Liver (tissue), 9 donors: Measurements from ENCODE around the gene PLCG2. TPM values are rescaled to one million over a fixed set of nuclear protein-coding genes. Genes with fewer than 3 reads are reported as not detected.

Source experiments
- DNase-seq: peaks from one replicate; pipeline ENCODE4 v3.0.0-alpha.2; 2017; ENCODE audit warnings: low spot score
- H3K27ac ChIP-seq, 2 donors: one replicate each; pipeline ENCODE4 v1.7.0; 2013; ENCODE audit warnings: inconsistent platforms in 2 of 2, low read length in 2 of 2, control low read depth in 1 of 2, low read depth in 1 of 2, mild to moderate bottlenecking in 1 of 2
- H3K27me3 ChIP-seq, 4 donors: one replicate each; pipeline versions ENCODE4 v1.6.1 to v1.7.0; 2013; ENCODE audit warnings: low read length in 3 of 4, inconsistent platforms in 1 of 4, mild to moderate bottlenecking in 1 of 4, moderate library complexity in 1 of 4; ENCODE audit not compliant: control insufficient read depth in 4 of 4, insufficient read depth in 4 of 4
- H3K36me3 ChIP-seq, 4 donors: one replicate each; pipeline versions ENCODE4 v1.6.1 to v1.7.0; 2013; ENCODE audit warnings: low read length in 3 of 4, mild to moderate bottlenecking in 3 of 4, low read depth in 1 of 4, moderate library complexity in 1 of 4; ENCODE audit not compliant: control insufficient read depth in 4 of 4, insufficient read depth in 3 of 4
- H3K4me1 ChIP-seq, 4 donors: one replicate each; pipeline versions ENCODE4 v1.6.1 to v1.7.0; 2013; ENCODE audit warnings: low read length in 3 of 4, mild to moderate bottlenecking in 3 of 4, moderate library complexity in 1 of 4; ENCODE audit not compliant: control insufficient read depth in 4 of 4, insufficient read depth in 4 of 4
- H3K4me3 ChIP-seq, 3 donors: one replicate each; pipeline versions ENCODE4 v1.6.1 to v1.7.0; 2013; ENCODE audit warnings: low read length in 3 of 3, control low read depth in 1 of 3, low read depth in 1 of 3, mild to moderate bottlenecking in 1 of 3
- H3K9ac ChIP-seq, 2 donors: one replicate each; pipeline ENCODE4 v1.7.0; 2013; ENCODE audit warnings: low read length in 2 of 2, mild to moderate bottlenecking in 2 of 2, moderate library complexity in 2 of 2, control low read depth in 1 of 2, low read depth in 1 of 2
- H3K9me3 ChIP-seq, 4 donors: one replicate each; pipeline versions ENCODE4 v1.6.1 to v1.7.0; 2013; ENCODE audit warnings: low read length in 3 of 4; ENCODE audit not compliant: control insufficient read depth in 4 of 4
- EGR1 ChIP-seq, 2 donors: IDR thresholded peaks; 2 replicates each; pipeline ENCODE4 v1.6.1; 2016 to 2018; ENCODE audit warnings: antibody characterized with exemption in 2 of 2, low read depth in 2 of 2
- FOXA1 ChIP-seq: IDR thresholded peaks from 2 replicates; pipeline ENCODE4 v1.6.1; 2016; ENCODE audit warnings: antibody characterized with exemption
- GABPA ChIP-seq, 2 donors: IDR thresholded peaks in 1 of 2; conservative IDR thresholded peaks in 1 of 2; 2 replicates each; pipeline ENCODE4 v1.6.1; 2016; ENCODE audit warnings: antibody characterized with exemption in 2 of 2, mild to moderate bottlenecking in 1 of 2, moderate library complexity in 1 of 2
- HNF4A ChIP-seq, 2 donors: conservative IDR thresholded peaks; 2 replicates each; pipeline ENCODE4 v1.6.1; 2016; ENCODE audit warnings: antibody characterized with exemption in 2 of 2, mild to moderate bottlenecking in 2 of 2
- JUND ChIP-seq, 2 donors: IDR thresholded peaks; 2 replicates each; pipeline ENCODE4 v1.6.1; 2016; ENCODE audit warnings: antibody characterized with exemption in 2 of 2
- NR2F2 ChIP-seq: IDR thresholded peaks from 2 replicates; pipeline ENCODE4 v1.6.1; 2016; ENCODE audit warnings: antibody characterized with exemption
- RAD21 ChIP-seq, 2 donors: IDR thresholded peaks; 2 replicates each; pipeline ENCODE4 v1.6.1; 2016; ENCODE audit warnings: antibody characterized with exemption in 2 of 2, mild to moderate bottlenecking in 2 of 2
- SP1 ChIP-seq: IDR thresholded peaks from 2 replicates; pipeline ENCODE4 v1.6.1; 2018; ENCODE audit warnings: antibody characterized with exemption, mild to moderate bottlenecking
- TAF1 ChIP-seq: conservative IDR thresholded peaks from 2 replicates; pipeline ENCODE4 v1.6.1; 2016; ENCODE audit warnings: antibody characterized with exemption, mild to moderate bottlenecking
- YY1 ChIP-seq: IDR thresholded peaks from 2 replicates; pipeline ENCODE4 v1.6.1; 2016; ENCODE audit warnings: antibody characterized with exemption, mild to moderate bottlenecking
- ZBTB33 ChIP-seq: IDR thresholded peaks from 2 replicates; pipeline ENCODE4 v1.6.1; 2016; ENCODE audit warnings: antibody characterized with exemption
- WGBS: extraction: QIAGEN DNeasy Blood & Tissue Kit; methylation state at CpG from one replicate; pipeline ENCODE4 v1.1.7; 2013; 5-methylcytosine and 5-hydroxymethylcytosine counted together
- polyA plus RNA-seq, 2 donors: library from polyadenylated mRNA; stranded (reverse) in 1 of 2; unstranded in 1 of 2; fragments of 200-250 nt in 1 of 2; fragments of >200 nt in 1 of 2; fragmentation: Nextera tagmentation in 1 of 2; extraction: Ambion mirVana in 1 of 2; gene quantifications; one replicate each; pipeline versions ENCODE4 v1.2.1 to v1.2.3, GENCODE V29; 2013 to 2015
- total RNA-seq, 2 donors: library from RNA; depleted of rRNA; stranded (reverse); fragments of >200 nt; gene quantifications; one replicate each; pipeline ENCODE4 v1.2.3, GENCODE V29; 2014
- TF ChIP-seq, protein P1 (sequence below): IDR thresholded peaks from 2 replicates; pipeline ENCODE4 v1.6.1; 2016; ENCODE audit warnings: antibody characterized with exemption
- TF ChIP-seq, protein P2 (sequence below): fragments of 150-350 bp; IDR thresholded peaks from 2 replicates; pipeline ENCODE4 v1.5.1; 2017; ENCODE audit warnings: improper control_type of control experiment, low read depth, low read length; ENCODE audit not compliant: missing input control
- TF ChIP-seq, protein P3 (sequence below): IDR thresholded peaks from 2 replicates; pipeline ENCODE4 v1.6.1; 2016; ENCODE audit warnings: antibody characterized with exemption, mild to moderate bottlenecking
- donor health status: healthy.
- donor health status: healthy.
- donor health status: healthy.
- donor health status: healthy.
- donor health status: healthy.

PLCG2 gene
- total and polyA plus RNA-seq, 4 donors, result 7.1 to 21.6 (median 15.8) TPM

DNA sequence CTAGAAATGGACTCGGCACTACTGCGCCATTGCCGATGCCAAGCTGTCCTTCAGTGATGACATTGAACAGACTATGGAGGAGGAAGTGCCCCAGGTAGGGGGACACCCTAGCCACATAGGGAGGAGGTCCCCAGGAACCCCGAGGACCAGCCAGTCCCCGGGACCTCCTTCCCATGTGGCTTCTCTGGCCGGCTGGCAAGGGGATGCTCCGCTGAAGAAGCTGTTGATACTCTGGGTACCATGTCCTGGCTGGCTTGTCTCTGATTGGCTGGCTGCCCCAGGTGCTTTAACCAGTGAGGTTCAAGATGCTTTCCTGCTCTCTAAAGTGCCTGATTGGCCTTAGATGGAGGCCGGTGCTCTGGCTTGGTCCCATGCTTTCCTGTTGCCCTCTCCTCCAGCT is 128.6 kb downstream of the PLCG2 start (continued):
- TF ChIP-seq ZBTB33, result no peak

DNA sequence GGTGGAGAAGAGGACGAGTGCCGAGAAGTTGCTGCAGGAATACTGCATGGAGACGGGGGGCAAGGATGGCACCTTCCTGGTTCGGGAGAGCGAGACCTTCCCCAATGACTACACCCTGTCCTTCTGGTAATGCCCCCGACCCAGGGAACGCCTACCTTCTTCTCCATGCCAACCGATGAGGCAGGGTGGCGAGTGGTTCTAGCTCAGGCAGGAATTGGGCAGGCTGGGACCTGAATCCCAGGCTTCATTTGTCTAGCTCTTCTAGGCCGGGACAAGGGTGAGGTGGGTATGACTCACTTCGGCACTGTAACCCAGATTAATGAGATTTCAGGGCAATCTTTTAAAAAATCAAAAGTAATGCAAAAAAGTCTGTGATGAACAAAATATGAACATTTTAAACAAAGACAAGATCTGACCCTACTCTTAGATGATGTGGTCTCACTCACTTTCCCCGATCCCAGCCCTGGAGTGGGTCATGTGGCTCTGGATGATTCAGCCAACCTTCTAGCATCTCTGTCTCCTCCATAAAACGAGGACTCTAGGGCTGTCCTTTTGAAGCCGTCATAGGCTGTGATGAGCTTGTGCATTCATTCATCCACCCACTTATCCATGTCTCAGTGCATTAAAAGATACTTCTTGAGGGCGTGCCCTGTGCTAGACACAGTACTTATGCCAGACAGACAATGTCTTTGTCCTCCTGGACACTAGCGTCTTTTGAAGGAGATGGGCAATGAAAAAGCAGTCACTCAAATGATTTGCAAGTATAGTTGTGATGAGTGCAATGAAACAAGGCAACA is 129.6 kb downstream of the PLCG2 start:
- 95% methylated on average over 16 of the region's 16 CpGs for WGBS
- H3K36me3 ChIP-seq, result peaks cover 5 to 43% (median 22%) of the 10 kb centered on the region in 4 donors
- DNase-seq, result no peak
- TF ChIP-seq NR2F2 (no peak), RAD21 (IDR thresholded peaks at IDR 0.05) (no peak)
- TF ChIP-seq, protein P1, sequence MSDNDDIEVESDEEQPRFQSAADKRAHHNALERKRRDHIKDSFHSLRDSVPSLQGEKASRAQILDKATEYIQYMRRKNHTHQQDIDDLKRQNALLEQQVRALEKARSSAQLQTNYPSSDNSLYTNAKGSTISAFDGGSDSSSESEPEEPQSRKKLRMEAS, result no peak
- H3K27me3 ChIP-seq, result no peaks in the 10 kb centered on the region
- H3K9me3 ChIP-seq, result no peaks in the 10 kb centered on the region
- no peaks in the 10 kb centered on the region for H3K4me1 ChIP-seq
- H3K4me3 ChIP-seq, result no peak overlapping the region
- H3K9ac ChIP-seq, result no peak overlapping the region
- no peak overlapping the region for H3K27ac ChIP-seq

DNA sequence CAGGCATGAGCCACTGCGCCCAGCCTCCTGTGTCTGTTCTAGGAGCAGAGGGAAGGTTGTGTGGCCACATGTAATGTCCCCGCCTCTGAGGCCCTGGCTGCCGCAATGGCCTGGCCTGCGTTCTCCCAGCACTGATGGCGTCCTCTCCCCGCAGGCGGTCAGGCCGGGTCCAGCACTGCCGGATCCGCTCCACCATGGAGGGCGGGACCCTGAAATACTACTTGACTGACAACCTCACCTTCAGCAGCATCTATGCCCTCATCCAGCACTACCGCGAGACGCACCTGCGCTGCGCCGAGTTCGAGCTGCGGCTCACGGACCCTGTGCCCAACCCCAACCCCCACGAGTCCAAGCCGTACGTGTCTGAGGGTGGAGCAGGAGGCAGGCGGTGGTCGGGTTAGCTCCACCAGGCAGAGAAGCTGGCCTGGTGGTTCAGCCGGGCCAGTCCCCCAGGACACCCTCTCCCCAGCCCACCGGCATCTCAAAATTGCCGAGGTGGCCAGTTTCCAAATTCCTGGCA is 131.3 kb downstream of the PLCG2 start:
- no peaks in the 10 kb centered on the region for H3K4me1 ChIP-seq
- no peaks in the 10 kb centered on the region for H3K9me3 ChIP-seq
- no peak overlapping the region for H3K27ac ChIP-seq
- peaks cover 2 to 48% (median 21%) of the 10 kb centered on the region in 4 donors for H3K36me3 ChIP-seq
- H3K9ac ChIP-seq, result no peak overlapping the region
- no peak for DNase-seq
- H3K4me3 ChIP-seq, result no peak overlapping the region
- TF ChIP-seq, protein P2, sequence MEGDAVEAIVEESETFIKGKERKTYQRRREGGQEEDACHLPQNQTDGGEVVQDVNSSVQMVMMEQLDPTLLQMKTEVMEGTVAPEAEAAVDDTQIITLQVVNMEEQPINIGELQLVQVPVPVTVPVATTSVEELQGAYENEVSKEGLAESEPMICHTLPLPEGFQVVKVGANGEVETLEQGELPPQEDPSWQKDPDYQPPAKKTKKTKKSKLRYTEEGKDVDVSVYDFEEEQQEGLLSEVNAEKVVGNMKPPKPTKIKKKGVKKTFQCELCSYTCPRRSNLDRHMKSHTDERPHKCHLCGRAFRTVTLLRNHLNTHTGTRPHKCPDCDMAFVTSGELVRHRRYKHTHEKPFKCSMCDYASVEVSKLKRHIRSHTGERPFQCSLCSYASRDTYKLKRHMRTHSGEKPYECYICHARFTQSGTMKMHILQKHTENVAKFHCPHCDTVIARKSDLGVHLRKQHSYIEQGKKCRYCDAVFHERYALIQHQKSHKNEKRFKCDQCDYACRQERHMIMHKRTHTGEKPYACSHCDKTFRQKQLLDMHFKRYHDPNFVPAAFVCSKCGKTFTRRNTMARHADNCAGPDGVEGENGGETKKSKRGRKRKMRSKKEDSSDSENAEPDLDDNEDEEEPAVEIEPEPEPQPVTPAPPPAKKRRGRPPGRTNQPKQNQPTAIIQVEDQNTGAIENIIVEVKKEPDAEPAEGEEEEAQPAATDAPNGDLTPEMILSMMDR, result no peak
- no peak for TF ChIP-seq RAD21 (IDR thresholded peaks at IDR 0.05)
- no peak for TF ChIP-seq GABPA (IDR thresholded peaks at IDR 0.05 in 1 of 2, conservative IDR thresholded peaks at IDR 0.05 in 1 of 2)
- H3K27me3 ChIP-seq, result no peaks in the 10 kb centered on the region
- WGBS, result 97% methylated on average over 28 of the region's 28 CpGs

DNA sequence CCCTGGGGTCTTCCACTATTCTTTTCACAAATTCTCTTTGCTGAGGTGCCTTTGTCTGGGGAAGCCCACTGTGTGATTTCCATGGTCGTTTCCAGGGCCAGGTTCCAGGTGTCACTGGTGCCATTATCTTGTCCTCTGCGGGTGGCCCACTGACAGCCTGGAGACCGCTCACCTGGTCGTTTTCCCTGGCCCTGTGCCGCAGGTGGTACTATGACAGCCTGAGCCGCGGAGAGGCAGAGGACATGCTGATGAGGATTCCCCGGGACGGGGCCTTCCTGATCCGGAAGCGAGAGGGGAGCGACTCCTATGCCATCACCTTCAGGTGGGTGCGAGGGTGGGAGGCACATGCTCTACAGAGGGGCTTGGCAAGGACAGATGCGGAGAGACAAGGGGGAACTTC is 133.3 kb downstream of the PLCG2 start:
- Histone ChIP-seq H3K27me3 (no peaks in the 10 kb centered on the region), H3K36me3 (peaks cover 4 to 46% (median 20%) of the 10 kb centered on the region in 4 donors)
- no peak for TF ChIP-seq JUND (IDR thresholded peaks at IDR 0.05)
- TF ChIP-seq, protein P3, sequence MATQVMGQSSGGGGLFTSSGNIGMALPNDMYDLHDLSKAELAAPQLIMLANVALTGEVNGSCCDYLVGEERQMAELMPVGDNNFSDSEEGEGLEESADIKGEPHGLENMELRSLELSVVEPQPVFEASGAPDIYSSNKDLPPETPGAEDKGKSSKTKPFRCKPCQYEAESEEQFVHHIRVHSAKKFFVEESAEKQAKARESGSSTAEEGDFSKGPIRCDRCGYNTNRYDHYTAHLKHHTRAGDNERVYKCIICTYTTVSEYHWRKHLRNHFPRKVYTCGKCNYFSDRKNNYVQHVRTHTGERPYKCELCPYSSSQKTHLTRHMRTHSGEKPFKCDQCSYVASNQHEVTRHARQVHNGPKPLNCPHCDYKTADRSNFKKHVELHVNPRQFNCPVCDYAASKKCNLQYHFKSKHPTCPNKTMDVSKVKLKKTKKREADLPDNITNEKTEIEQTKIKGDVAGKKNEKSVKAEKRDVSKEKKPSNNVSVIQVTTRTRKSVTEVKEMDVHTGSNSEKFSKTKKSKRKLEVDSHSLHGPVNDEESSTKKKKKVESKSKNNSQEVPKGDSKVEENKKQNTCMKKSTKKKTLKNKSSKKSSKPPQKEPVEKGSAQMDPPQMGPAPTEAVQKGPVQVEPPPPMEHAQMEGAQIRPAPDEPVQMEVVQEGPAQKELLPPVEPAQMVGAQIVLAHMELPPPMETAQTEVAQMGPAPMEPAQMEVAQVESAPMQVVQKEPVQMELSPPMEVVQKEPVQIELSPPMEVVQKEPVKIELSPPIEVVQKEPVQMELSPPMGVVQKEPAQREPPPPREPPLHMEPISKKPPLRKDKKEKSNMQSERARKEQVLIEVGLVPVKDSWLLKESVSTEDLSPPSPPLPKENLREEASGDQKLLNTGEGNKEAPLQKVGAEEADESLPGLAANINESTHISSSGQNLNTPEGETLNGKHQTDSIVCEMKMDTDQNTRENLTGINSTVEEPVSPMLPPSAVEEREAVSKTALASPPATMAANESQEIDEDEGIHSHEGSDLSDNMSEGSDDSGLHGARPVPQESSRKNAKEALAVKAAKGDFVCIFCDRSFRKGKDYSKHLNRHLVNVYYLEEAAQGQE, result no peak
- TF ChIP-seq ZBTB33, result no peak
- TF ChIP-seq HNF4A (conservative IDR thresholded peaks at IDR 0.05), result no peak
- no peak for TF ChIP-seq YY1
- TF ChIP-seq TAF1, result no peak
- no peak for TF ChIP-seq SP1
- TF ChIP-seq FOXA1, result no peak
- TF ChIP-seq EGR1 (IDR thresholded peaks at IDR 0.05; ENCODE audit: low read depth in 2 of 2), result no peak

More for the DNA sequence above, 133.3 kb downstream of the PLCG2 start:
- Histone ChIP-seq H3K27ac (no peak overlapping the region), H3K9me3 (no peaks in the 10 kb centered on the region), H3K4me3 (no peak overlapping the region), H3K4me1 (no peaks in the 10 kb centered on the region), H3K9ac (no peak overlapping the region)
- 92% methylated on average over 14 of the region's 14 CpGs for WGBS
- no peak for DNase-seq
